ENCODE measurements around the gene NTRK2.

The NTRK2 gene

GRCh38 chr9:84780385-84780784 lies 110.9 kb downstream of the NTRK2 start:
- Histone ChIP-seq H3K4me3 (ENCODE audit: low read depth, low read length) (no peak overlapping the region), H3K27ac (ENCODE audit: low read depth, low read length) (no peak overlapping the region), H3K9ac (ENCODE audit: low read depth, low read length) (no peak overlapping the region), H3K36me3 (ENCODE audit: control insufficient read depth, insufficient read depth, low read length) (no peaks in the 10 kb centered on the region), H3K4me1 (ENCODE audit: control insufficient read depth, insufficient read depth, low read length) (no peaks in the 10 kb centered on the region), H3K9me3 (ENCODE audit: control insufficient read depth, insufficient read depth, low read length) (no peaks in the 10 kb centered on the region), H3K27me3 (ENCODE audit: control insufficient read depth, insufficient read depth, low read length) (no peaks in the 10 kb centered on the region)

- no peak overlapping the region for H3K4me3 ChIP-seq (ENCODE audit: low read depth, low read length)
- H3K9me3 ChIP-seq (ENCODE audit: control insufficient read depth, insufficient read depth, low read length), result no peaks in the 10 kb centered on the region
- H3K9ac ChIP-seq (ENCODE audit: low read depth, low read length), result no peak overlapping the region
- H3K27me3 ChIP-seq (ENCODE audit: control insufficient read depth, insufficient read depth, low read length), result no peaks in the 10 kb centered on the region
- H3K27ac ChIP-seq (ENCODE audit: low read depth, low read length), result no peak overlapping the region
- H3K36me3 ChIP-seq (ENCODE audit: control insufficient read depth, insufficient read depth, low read length), result no peaks in the 10 kb centered on the region
- H3K4me1 ChIP-seq (ENCODE audit: control insufficient read depth, insufficient read depth, low read length), result no peaks in the 10 kb centered on the region
These were observed 111.9 kb downstream of the NTRK2 start for GRCh38 chr9:84781458-84781857.

DNA sequence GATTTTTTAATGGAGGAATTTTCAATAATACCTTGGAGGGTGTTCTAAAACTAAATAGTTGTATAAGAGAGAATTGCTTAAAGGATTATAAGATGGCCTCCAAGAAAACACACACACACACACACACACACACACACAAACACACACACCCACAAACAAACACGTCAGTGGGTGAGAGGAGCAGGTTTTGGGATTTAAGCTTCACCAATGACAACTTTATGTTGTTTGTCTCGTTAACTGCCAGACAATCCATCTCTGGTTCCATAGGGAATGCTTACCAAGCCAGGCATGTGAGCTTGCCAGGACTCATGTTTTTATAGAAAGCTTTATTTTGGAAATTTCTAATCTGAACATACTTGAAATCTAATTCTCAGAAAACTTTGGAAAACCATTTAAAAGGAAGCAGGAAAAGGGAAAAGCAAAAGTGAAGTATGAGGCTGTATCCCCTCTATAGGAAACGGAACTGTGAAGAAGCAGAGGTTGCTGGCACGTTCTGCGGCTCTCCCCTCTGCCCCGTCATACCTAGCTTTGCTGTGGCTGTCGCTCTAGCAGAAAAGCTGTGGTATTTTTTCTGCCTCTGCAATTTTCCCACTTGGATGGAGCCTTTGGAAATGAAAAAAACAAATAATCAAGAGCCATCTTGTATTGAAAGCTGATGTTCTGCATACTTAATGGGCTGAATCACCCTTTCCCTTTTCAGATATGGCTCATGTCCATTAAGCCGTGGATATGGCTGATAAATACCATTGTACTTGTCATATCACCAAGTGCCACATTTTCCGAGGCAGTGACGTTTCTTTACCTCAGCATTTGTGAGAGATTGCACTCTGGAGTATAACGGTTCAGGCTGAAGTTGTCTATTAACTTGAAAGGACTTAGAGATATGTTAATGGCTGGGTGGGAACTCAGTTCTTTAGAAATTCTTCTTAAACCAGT lies 112.7 kb downstream of the NTRK2 start:
- Histone ChIP-seq H3K9ac (ENCODE audit: low read depth, low read length) (no peak overlapping the region), H3K27me3 (ENCODE audit: control insufficient read depth, insufficient read depth, low read length) (no peaks in the 10 kb centered on the region), H3K27ac (ENCODE audit: low read depth, low read length) (no peak overlapping the region), H3K36me3 (ENCODE audit: control insufficient read depth, insufficient read depth, low read length) (no peaks in the 10 kb centered on the region), H3K9me3 (ENCODE audit: control insufficient read depth, insufficient read depth, low read length) (no peaks in the 10 kb centered on the region), H3K4me3 (ENCODE audit: low read depth, low read length) (no peak overlapping the region), H3K4me1 (ENCODE audit: control insufficient read depth, insufficient read depth, low read length) (no peaks in the 10 kb centered on the region)

DNA sequence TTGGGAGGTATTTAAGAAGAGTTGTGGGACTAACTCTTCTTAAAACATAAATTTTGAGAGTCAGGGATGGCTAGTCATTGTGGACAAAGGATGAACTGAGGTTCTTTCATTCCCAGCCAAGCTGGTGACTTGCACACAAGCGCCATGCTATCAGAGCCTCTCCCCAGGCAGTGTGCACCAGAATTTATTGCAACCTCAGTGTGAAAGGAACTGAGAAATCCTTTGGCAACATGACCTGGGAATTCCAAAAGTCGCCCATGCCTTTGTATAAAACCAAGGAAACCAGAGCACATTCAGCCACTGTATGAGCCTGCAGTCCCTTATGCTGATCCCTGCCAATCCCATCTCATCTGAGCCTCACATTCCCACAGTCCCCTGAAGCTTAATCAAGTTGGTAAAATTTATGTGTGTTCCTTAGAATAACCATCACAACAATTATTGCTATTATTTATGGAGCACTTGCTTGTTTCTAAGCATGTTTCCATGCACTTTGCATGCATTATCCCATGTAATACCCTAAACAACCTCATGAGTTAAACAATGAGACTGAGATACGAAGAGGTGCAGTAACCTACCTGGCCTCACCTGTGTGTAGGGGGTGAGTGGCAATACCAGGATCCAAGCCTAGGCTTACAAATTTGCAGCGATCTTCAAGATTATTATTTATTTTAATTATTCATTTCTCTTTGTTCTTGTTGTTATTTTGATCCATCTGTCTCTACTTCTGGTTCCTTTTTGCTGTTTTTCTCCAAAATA lies 116.4 kb downstream of the NTRK2 start:
- no peak overlapping the region for H3K27ac ChIP-seq (ENCODE audit: low read depth, low read length)
- H3K9ac ChIP-seq (ENCODE audit: low read depth, low read length), result no peak overlapping the region
- no peaks in the 10 kb centered on the region for H3K27me3 ChIP-seq (ENCODE audit: control insufficient read depth, insufficient read depth, low read length)
- no peak overlapping the region for H3K4me3 ChIP-seq (ENCODE audit: low read depth, low read length)
- no peaks in the 10 kb centered on the region for H3K4me1 ChIP-seq (ENCODE audit: control insufficient read depth, insufficient read depth, low read length)
- H3K9me3 ChIP-seq (ENCODE audit: control insufficient read depth, insufficient read depth, low read length), result no peaks in the 10 kb centered on the region
- no peaks in the 10 kb centered on the region for H3K36me3 ChIP-seq (ENCODE audit: control insufficient read depth, insufficient read depth, low read length)

DNA sequence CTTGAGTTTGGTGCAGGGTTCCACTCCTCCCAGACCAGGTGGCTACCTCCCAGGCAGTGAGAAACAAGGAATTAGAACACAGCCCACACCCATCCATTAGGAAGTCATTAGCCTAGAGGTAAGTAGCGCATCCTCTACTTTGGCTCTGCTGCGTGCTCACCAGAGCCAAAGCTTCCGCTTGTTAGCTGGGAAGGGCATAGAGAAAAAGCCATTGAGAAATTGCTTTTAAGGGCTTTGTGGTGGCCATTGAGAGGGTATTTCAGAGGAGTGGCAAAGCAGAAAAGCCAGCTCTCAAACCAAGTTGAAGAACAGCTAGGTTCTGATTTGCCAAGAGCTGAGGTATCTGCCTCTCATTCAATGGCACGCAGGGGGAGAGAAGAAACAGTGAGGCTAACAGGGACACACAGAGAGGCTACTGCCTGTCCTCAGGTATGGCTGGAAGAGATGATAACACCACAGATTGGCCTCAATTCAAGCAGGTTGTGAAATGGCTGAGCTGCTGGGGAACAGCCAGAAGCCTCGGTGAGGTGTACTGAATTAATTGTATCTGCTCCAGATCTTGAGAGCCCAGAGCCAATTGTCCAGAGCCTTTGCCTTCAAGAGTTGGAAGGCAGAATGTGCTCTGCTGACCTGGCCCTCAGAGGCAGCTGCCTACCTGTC lies 119.4 kb downstream of the NTRK2 start:
- Histone ChIP-seq H3K36me3 (ENCODE audit: control insufficient read depth, insufficient read depth, low read length) (no peaks in the 10 kb centered on the region), H3K4me1 (ENCODE audit: control insufficient read depth, insufficient read depth, low read length) (no peaks in the 10 kb centered on the region), H3K27me3 (ENCODE audit: control insufficient read depth, insufficient read depth, low read length) (no peaks in the 10 kb centered on the region), H3K9ac (ENCODE audit: low read depth, low read length) (no peak overlapping the region), H3K4me3 (ENCODE audit: low read depth, low read length) (no peak overlapping the region), H3K27ac (ENCODE audit: low read depth, low read length) (no peak overlapping the region), H3K9me3 (ENCODE audit: control insufficient read depth, insufficient read depth, low read length) (no peaks in the 10 kb centered on the region)

- no peak overlapping the region for H3K27ac ChIP-seq (ENCODE audit: low read depth, low read length)
- H3K36me3 ChIP-seq (ENCODE audit: control insufficient read depth, insufficient read depth, low read length), result no peaks in the 10 kb centered on the region
- H3K4me3 ChIP-seq (ENCODE audit: low read depth, low read length), result no peak overlapping the region
- H3K9ac ChIP-seq (ENCODE audit: low read depth, low read length), result no peak overlapping the region
- H3K4me1 ChIP-seq (ENCODE audit: control insufficient read depth, insufficient read depth, low read length), result no peaks in the 10 kb centered on the region
- H3K9me3 ChIP-seq (ENCODE audit: control insufficient read depth, insufficient read depth, low read length), result no peaks in the 10 kb centered on the region
- H3K27me3 ChIP-seq (ENCODE audit: control insufficient read depth, insufficient read depth, low read length), result no peaks in the 10 kb centered on the region
These were observed 119.9 kb downstream of the NTRK2 start for GRCh38 chr9:84789463-84789830.

DNA sequence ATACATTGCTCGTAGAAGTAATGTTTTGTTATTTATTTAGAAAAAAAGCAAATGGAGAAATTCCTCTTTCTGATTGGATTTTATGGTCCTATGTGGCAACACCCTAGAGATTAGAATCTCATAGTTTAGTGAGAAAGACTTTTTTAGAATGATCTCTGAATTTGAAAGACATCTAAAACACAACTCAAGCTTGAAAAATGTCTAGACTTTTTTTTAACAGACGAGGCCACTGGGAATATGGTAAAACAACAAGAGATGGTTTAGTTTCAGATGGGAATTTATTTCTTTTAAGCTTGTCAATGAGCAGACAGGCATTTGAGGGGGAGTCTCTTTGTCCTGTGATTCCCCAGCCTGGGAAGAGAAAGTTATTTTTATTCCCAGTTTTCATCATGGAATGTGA lies 122.1 kb downstream of the NTRK2 start:
- Histone ChIP-seq H3K4me1 (ENCODE audit: control insufficient read depth, insufficient read depth, low read length) (no peaks in the 10 kb centered on the region), H3K27ac (ENCODE audit: low read depth, low read length) (no peak overlapping the region), H3K4me3 (ENCODE audit: low read depth, low read length) (no peak overlapping the region), H3K9me3 (ENCODE audit: control insufficient read depth, insufficient read depth, low read length) (no peaks in the 10 kb centered on the region), H3K36me3 (ENCODE audit: control insufficient read depth, insufficient read depth, low read length) (no peaks in the 10 kb centered on the region), H3K9ac (ENCODE audit: low read depth, low read length) (no peak overlapping the region), H3K27me3 (ENCODE audit: control insufficient read depth, insufficient read depth, low read length) (no peaks in the 10 kb centered on the region)

GRCh38 chr9:84793251-84793650 lies 123.7 kb downstream of the NTRK2 start:
- no peak overlapping the region for H3K4me3 ChIP-seq (ENCODE audit: low read depth, low read length)
- H3K36me3 ChIP-seq (ENCODE audit: control insufficient read depth, insufficient read depth, low read length), result no peaks in the 10 kb centered on the region
- H3K4me1 ChIP-seq (ENCODE audit: control insufficient read depth, insufficient read depth, low read length), result no peaks in the 10 kb centered on the region
- H3K27me3 ChIP-seq (ENCODE audit: control insufficient read depth, insufficient read depth, low read length), result no peaks in the 10 kb centered on the region
- H3K9me3 ChIP-seq (ENCODE audit: control insufficient read depth, insufficient read depth, low read length), result no peaks in the 10 kb centered on the region
- H3K9ac ChIP-seq (ENCODE audit: low read depth, low read length), result no peak overlapping the region
- H3K27ac ChIP-seq (ENCODE audit: low read depth, low read length), result no peak overlapping the region

- Histone ChIP-seq H3K27me3 (ENCODE audit: control insufficient read depth, insufficient read depth, low read length) (no peaks in the 10 kb centered on the region), H3K9me3 (ENCODE audit: control insufficient read depth, insufficient read depth, low read length) (no peaks in the 10 kb centered on the region), H3K27ac (ENCODE audit: low read depth, low read length) (no peak overlapping the region), H3K9ac (ENCODE audit: low read depth, low read length) (no peak overlapping the region), H3K4me1 (ENCODE audit: control insufficient read depth, insufficient read depth, low read length) (no peaks in the 10 kb centered on the region), H3K36me3 (ENCODE audit: control insufficient read depth, insufficient read depth, low read length) (no peaks in the 10 kb centered on the region), H3K4me3 (ENCODE audit: low read depth, low read length) (no peak overlapping the region)
These were observed 125.6 kb downstream of the NTRK2 start for GRCh38 chr9:84794981-84795637.

GRCh38 chr9:84796404-84796803 lies 126.9 kb downstream of the NTRK2 start:
- Histone ChIP-seq H3K27ac (ENCODE audit: low read depth, low read length) (no peak overlapping the region), H3K4me3 (ENCODE audit: low read depth, low read length) (no peak overlapping the region), H3K27me3 (ENCODE audit: control insufficient read depth, insufficient read depth, low read length) (no peaks in the 10 kb centered on the region), H3K4me1 (ENCODE audit: control insufficient read depth, insufficient read depth, low read length) (no peaks in the 10 kb centered on the region), H3K9me3 (ENCODE audit: control insufficient read depth, insufficient read depth, low read length) (no peaks in the 10 kb centered on the region), H3K36me3 (ENCODE audit: control insufficient read depth, insufficient read depth, low read length) (no peaks in the 10 kb centered on the region), H3K9ac (ENCODE audit: low read depth, low read length) (no peak overlapping the region)
